AG09309 (cell line): ENCODE measurements around the gene PPP1R8.
"Not testable (repeated sequence)": the region's sequence is repeated elsewhere in the genome, so short reads cannot be mapped to it uniquely, and the experiment has no call there.

ENCODE experiments used
- DNase-seq: peaks from one replicate; pipeline ENCODE4 v3.0.0-alpha.2; 2010; ENCODE audit warnings: low read depth
- H3K4me3 ChIP-seq: 2 replicates; pipeline ENCODE4 v1.5.1; 2011; ENCODE audit warnings: mild to moderate bottlenecking, low read depth, low read length, moderate library complexity; ENCODE audit not compliant: control insufficient read depth
- CTCF ChIP-seq: IDR thresholded peaks from 2 replicates; pipeline ENCODE4 v1.5.1; 2011; ENCODE audit warnings: mild to moderate bottlenecking, low read depth, low read length, inconsistent platforms; ENCODE audit not compliant: insufficient read depth, control insufficient read depth; ENCODE audit errors: missing control alignments

The PPP1R8 gene

GRCh38 chr1:27856561-27857343, 26.2 kb downstream of the PPP1R8 start:
- TF ChIP-seq CTCF: no peak
- no peak for DNase-seq
- no peak overlapping the region for H3K4me3 ChIP-seq

GRCh38 chr1:27857552-27857951, 27.0 kb downstream of the PPP1R8 start:
- DNase-seq, H3K4me3 ChIP-seq: not testable (repeated sequence)

DNA sequence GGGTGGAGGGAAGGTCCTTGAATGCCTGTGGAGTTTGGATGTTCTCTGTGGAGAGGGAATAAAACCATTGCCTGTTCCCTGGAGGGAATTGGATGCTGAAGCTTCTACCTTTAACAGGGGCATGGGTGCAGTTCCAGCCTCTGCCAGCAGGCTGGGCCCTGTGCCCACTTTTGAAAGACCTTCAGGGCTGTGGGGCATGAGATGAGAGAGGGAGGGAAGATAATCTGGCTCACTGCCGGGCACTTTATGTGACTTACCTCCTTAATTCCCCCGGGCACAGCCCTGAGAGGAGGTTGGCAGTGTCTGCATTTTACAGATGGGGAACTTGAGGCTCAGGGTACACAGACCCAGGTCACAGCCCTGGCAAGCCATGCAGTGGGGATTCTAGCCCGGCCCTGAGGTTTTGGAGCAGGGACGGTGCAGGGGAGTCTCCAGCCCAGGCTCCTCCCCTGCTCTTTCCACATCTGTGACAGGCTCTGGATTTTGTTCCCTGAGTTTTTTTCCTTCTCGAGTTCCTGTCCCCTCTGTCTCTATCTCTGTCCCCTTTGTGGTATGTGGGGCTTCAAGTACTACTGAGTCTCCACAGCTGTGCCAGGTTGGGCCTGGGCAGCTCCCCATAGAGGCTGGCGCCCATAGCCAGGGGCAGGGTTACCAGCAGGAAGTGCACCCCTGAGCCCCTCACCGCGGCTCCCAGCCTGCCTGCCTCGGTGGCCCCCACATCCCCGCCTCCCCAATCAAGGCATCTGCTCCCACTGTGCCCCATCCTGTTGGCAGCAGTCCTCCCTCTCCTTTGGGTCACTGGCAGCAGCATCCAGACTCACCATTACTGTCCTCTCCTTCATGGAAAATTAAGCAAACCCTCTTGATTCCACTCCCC, 27.7 kb downstream of the PPP1R8 start:
- no peak overlapping the region for H3K4me3 ChIP-seq
- TF ChIP-seq CTCF: peak; percentile 98
- DNase-seq: peak; percentile 52

DNA sequence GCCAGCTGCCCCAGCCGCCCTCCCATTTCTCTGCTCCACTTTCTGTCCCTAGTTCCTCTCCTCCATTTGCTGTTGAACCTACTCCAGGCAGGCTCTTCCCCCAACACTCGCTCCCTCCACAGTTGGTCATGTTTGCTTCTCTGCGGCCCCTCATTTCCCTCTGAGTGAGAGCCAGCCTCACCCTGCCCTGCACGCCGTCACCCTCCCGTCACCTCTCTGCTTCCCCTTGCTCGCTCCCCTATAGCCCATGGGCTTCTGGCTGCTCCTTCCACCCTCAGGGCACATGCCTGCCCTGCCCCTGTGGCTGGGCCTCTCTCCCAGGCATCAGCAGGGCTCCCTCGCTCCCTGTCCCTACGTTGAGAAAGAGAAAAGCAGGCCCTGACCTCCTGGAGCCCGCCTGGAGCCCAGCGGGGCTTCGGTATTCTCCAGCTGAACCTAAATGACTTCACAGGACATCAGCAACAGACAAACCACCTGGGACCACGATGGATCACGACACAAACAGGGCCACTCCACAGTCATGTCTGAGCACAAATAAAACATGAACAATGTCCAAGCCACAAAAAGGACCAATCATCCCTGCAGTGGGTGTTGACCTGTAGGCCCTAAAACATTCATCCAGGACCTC, 28.5 kb downstream of the PPP1R8 start:
- no peak overlapping the region for H3K4me3 ChIP-seq
- no peak for TF ChIP-seq CTCF
- DNase-seq: no peak

DNA sequence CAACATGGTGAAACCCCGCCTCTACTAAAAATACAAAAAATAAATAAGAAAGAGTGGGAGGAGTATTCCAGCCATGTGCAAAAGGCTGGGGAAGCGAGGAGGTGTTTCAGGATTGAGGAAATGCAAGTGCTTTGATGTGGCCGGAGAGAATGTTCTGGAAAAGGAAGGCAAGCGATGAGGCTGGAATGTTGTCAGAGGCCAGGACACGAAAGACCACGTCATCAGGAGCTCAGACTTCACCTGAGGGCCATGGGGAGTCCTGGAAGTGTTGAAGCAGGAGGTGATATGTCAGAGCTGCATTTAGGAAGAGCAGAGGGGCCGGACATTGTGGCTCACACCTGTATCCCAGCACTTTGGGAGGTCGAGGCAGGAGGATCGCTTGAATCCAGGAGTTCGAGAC, 30.9 kb downstream of the PPP1R8 start:
- DNase-seq: no peak
- no peak for TF ChIP-seq CTCF

DNA sequence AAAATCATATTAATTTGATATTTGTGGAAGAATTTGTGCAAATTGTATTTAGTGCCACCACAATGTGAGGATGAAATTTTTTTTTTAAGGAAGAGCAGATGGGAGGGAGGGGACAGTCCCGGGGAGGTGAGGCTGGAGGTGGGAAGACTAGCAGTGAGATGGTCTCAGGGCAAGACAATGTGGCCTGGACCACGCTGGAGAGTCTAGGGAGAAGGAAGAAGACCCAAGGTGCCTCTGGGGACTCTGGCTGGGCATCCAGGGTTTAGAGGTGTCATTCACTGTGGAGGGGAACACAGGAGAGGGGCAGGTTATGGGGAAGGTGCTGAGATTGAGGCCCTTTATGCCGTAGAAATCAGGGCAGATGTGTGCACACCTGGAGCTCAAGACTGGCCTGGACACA, 31.4 kb downstream of the PPP1R8 start:
- no peak for TF ChIP-seq CTCF
- no peak for DNase-seq
- no peak overlapping the region for H3K4me3 ChIP-seq

More for the DNA sequence above, 30.9 kb downstream of the PPP1R8 start:
- H3K4me3 ChIP-seq: no peak overlapping the region
